H1 (cell line): ENCODE measurements around the gene SLC22A2. TPM values are rescaled to one million over a fixed set of nuclear protein-coding genes. Genes with fewer than 3 reads are reported as not detected.

Experiments used
- ASH2L ChIP-seq: fragments of 200-600, 300-600 bp; sonication (generic); IDR thresholded peaks from one replicate; pipeline ENCODE4 v1.7.1; 2017; ENCODE audit warnings: low read length
- CBX5 ChIP-seq: fragments of 300-800, 300-1000 bp; sonication (generic); IDR thresholded peaks from 2 replicates; pipeline ENCODE4 v1.7.1; 2016; ENCODE audit warnings: antibody characterized with exemption, low read length, low read depth
- MAFK ChIP-seq: IDR thresholded peaks from 2 replicates; pipeline ENCODE4 v1.6.1; 2012; ENCODE audit warnings: low read depth, mild to moderate bottlenecking, improper control_type of control experiment, low read length
- POLR2AphosphoS5 ChIP-seq: IDR thresholded peaks from 2 replicates; pipeline ENCODE4 v1.6.1; 2011; ENCODE audit warnings: low read depth, low read length
- TAF1 ChIP-seq: IDR thresholded peaks from 2 replicates; pipeline ENCODE4 v1.6.1; 2011; ENCODE audit warnings: mild to moderate bottlenecking, low read depth, low read length
- polyA plus RNA-seq, 7 experiments: library from polyadenylated mRNA; depleted of rRNA in 3 of 7; stranded (reverse) in 5 of 7; unstranded in 2 of 7; fragments of >200 nt in 5 of 7; fragments of 200-250 nt in 2 of 7; gene quantifications; 1 replicate in 5 of 7; 2 replicates in 1 of 7; 4 replicates in 1 of 7; pipeline versions ENCODE4 v1.2.1 to v1.2.3, GENCODE V29; 2011 to 2013; ENCODE audit warnings: missing spikeins in 2 of 7, mixed read lengths in 2 of 7
- total RNA-seq: library from RNA; stranded (reverse); fragmentation: NEBNext Ultra II Directional; extraction: Animal tissue kit (Norgen Biotek cat#: 25700); gene quantifications from 2 replicates; pipeline ENCODE4 v1.2.1, GENCODE V29; 2021

SLC22A2 gene
- total and polyA plus RNA-seq, 2 of the 8 experiments (the other 6 are each of a cell fraction or from before 2014, with no cell fraction given): 0.23 to 1.4 TPM

DNA sequence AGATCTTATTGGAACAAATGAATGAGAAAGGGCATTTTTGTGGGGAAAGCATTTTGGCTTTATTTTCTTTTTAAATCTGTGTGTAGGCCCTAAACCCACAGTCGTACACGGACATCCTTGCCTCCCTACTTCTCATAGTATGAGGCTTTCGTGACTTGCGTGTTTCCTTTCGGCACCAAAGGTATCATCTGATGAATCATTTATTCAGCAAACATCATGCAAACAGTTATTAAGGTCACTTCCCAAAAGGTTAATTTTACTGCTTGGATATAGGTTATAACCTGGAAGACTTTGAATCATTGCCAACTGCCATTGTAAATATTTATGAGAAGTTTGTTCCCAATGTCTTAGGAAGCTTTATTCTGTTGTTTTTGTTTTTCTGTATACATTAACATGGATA, 15.1 kb upstream of the SLC22A2 start (continued):
- TF ChIP-seq POLR2AphosphoS5 (no peak), TAF1 (no peak), MAFK (no peak), ASH2L (no peak), CBX5 (no peak)
- TF ChIP-seq, all 59 proteins: peak for 0
